Left lung (tissue), 10 donors: ENCODE data around the gene TLE3. TPM values are rescaled to one million over a fixed set of nuclear protein-coding genes. Genes with fewer than 3 reads are reported as not detected.

Source experiments
- ATAC-seq: fragments of 200-7000 bp; cut with Tn5 transposase; one replicate; pipeline ENCODE4 v1.9.1; 2020; ENCODE audit warnings: moderate library complexity
- DNase-seq, 4 donors: peaks; one replicate each; pipeline ENCODE4 v3.0.0-alpha.2; 2013 to 2020
- H3K27ac ChIP-seq, 2 donors: fragments of 200-600 bp; sonication (generic) in 1 of 2; one replicate each; pipeline versions ENCODE4 v1.5.0 to v1.8.0; 2020 to 2021
- H3K27me3 ChIP-seq, 2 donors: fragments of 200-600 bp; sonication (generic) in 1 of 2; one replicate each; pipeline versions ENCODE4 v1.5.0 to v1.8.0; 2020 to 2021
- H3K36me3 ChIP-seq, 2 donors: fragments of 200-600 bp; sonication (generic) in 1 of 2; one replicate each; pipeline versions ENCODE4 v1.5.0 to v1.8.0; 2020 to 2021
- H3K4me1 ChIP-seq, 2 donors: fragments of 200-600 bp; one replicate each; pipeline ENCODE4 v1.8.0; 2021
- H3K4me3 ChIP-seq, 2 donors: fragments of 200-600 bp; sonication (generic) in 1 of 2; one replicate each; pipeline versions ENCODE4 v1.5.0 to v1.8.0; 2020 to 2021; ENCODE audit warnings: mild to moderate bottlenecking in 1 of 2
- H3K9me3 ChIP-seq, 2 donors: fragments of 200-600 bp; sonication (generic) in 1 of 2; one replicate each; pipeline versions ENCODE4 v1.5.0 to v1.8.0; 2020 to 2021
- CTCF ChIP-seq, 2 donors: fragments of 200-600 bp; sonication (generic) in 1 of 2; IDR thresholded peaks; one replicate each; pipeline versions ENCODE4 v1.5.0 to v1.8.0; 2021; ENCODE audit warnings: antibody characterized with exemption in 2 of 2
- intact Hi-C, 2 donors: fragments of 100-400 bp; cut with DNase I; formaldehyde crosslinking; loops; one replicate each; pipeline versions ENCODE4 v1.11.2 to v1.14.2; 2022
- polyA plus RNA-seq, 6 donors: library from polyadenylated mRNA; unstranded; fragments of 120-200 nt; gene quantifications; one replicate each; pipeline ENCODE4 v1.2.1, GENCODE V29; 2013; ENCODE audit not compliant: insufficient read length in 6 of 6
- total RNA-seq, 2 donors: library from RNA; stranded (reverse); fragmentation: NEBNext Ultra II Directional; extraction: Animal tissue kit (Norgen Biotek cat#: 25700); gene quantifications; one replicate each; pipeline ENCODE4 v1.2.1, GENCODE V29; 2021
- donor health status: DM: no; HTN: yes; CAD: no.
- donor health status: DM: no; HTN: no; CAD: no.

TLE3 gene
- total and polyA plus RNA-seq, 8 donors, result 48.2 to 77.2 (median 62.0) TPM

GRCh38 chr15:70083946-70084345 is 13.8 kb downstream of the TLE3 start:
- no peaks in the 10 kb centered on the region for H3K27me3 ChIP-seq

GRCh38 chr15:70083418-70083817 is 14.3 kb downstream of the TLE3 start:
- no peak for TF ChIP-seq CTCF (IDR thresholded peaks at IDR 0.05)
- Histone ChIP-seq H3K4me1 (peaks cover under 1 to 51% of the 10 kb centered on the region in 2 donors), H3K9me3 (no peaks in the 10 kb centered on the region), H3K27ac (no peak overlapping the region), H3K4me3 (no peak overlapping the region), H3K36me3 (peaks cover 0 to 82% of the 10 kb centered on the region in 2 donors), H3K27me3 (no peaks in the 10 kb centered on the region)
- DNase-seq, result no peak
- intact Hi-C loops, result no loop called here
- no peak for ATAC-seq

More at GRCh38 chr15:70083946-70084345, 13.8 kb downstream of the TLE3 start:
- no peak for TF ChIP-seq CTCF (IDR thresholded peaks at IDR 0.05)
- DNase-seq (no peak), ATAC-seq (no peak)
- no peaks in the 10 kb centered on the region for H3K9me3 ChIP-seq
- H3K4me3 ChIP-seq, result no peak overlapping the region
- H3K27ac ChIP-seq, result no peak overlapping the region
- H3K36me3 ChIP-seq, result peaks cover 0 to 83% of the 10 kb centered on the region in 2 donors
- intact Hi-C loops, result no loop called here
- peaks cover 6 to 51% of the 10 kb centered on the region in 2 donors for H3K4me1 ChIP-seq

- intact Hi-C loops, result no loop called here
- no peak for TF ChIP-seq CTCF (IDR thresholded peaks at IDR 0.05)
- Histone ChIP-seq H3K27ac (no peak overlapping the region), H3K4me3 (no peak overlapping the region), H3K9me3 (no peaks in the 10 kb centered on the region), H3K4me1 (peaks cover 0 to 49% of the 10 kb centered on the region in 2 donors), H3K27me3 (no peaks in the 10 kb centered on the region), H3K36me3 (peaks cover 0 to 86% of the 10 kb centered on the region in 2 donors)
- DNase-seq (no peak), ATAC-seq (no peak)
Observed at GRCh38 chr15:70082281-70082900, 15.3 kb downstream of the TLE3 start.

- Histone ChIP-seq H3K4me3 (no peak overlapping the region), H3K4me1 (peaks cover 0 to 44% of the 10 kb centered on the region in 2 donors), H3K9me3 (no peaks in the 10 kb centered on the region), H3K36me3 (peaks cover 0 to 86% of the 10 kb centered on the region in 2 donors), H3K27ac (no peak overlapping the region), H3K27me3 (no peaks in the 10 kb centered on the region)
- no peak for ATAC-seq
- no peak for TF ChIP-seq CTCF (IDR thresholded peaks at IDR 0.05)
- intact Hi-C loops, result no loop called here
- DNase-seq, result no peak
Observed at GRCh38 chr15:70081612-70082011, 16.1 kb downstream of the TLE3 start.

GRCh38 chr15:70080347-70080746 is 17.4 kb downstream of the TLE3 start:
- no peaks in the 10 kb centered on the region for H3K9me3 ChIP-seq
- no peak overlapping the region for H3K27ac ChIP-seq
- peaks cover 0 to 31% of the 10 kb centered on the region in 2 donors for H3K4me1 ChIP-seq
- ATAC-seq (no peak), DNase-seq (peak in 2 of 4 donors; percentile 40 to 67)
- peaks cover 0 to 86% of the 10 kb centered on the region in 2 donors for H3K36me3 ChIP-seq
- intact Hi-C loops, result no loop called here
- no peaks in the 10 kb centered on the region for H3K27me3 ChIP-seq
- no peak overlapping the region for H3K4me3 ChIP-seq
- no peak for TF ChIP-seq CTCF (IDR thresholded peaks at IDR 0.05)
